CD4-positive, alpha-beta T cell treated with Interleukin-17A for 4 hours (primary cell): ENCODE measurements around the gene HAVCR1.

Experiments
- DNase-seq: peaks from one replicate; pipeline ENCODE4 v3.0.0-alpha.2; 2020; ENCODE audit warnings: mixed read lengths

The HAVCR1 gene

GRCh38 chr5:156984064-156984463, 74.9 kb downstream of the HAVCR1 start:
- no peak for DNase-seq

- no peak for DNase-seq
Measured at GRCh38 chr5:156981481-156981880, 77.4 kb downstream of the HAVCR1 start.
